Endothelial cell of umbilical vein (primary cell): ENCODE results near the gene SOX13. TPM values are rescaled to one million over a fixed set of nuclear protein-coding genes. Genes with fewer than 3 reads are reported as not detected.

Source experiments
- BruUV-seq: library from RNA; stranded (reverse); fragments of 400-500 nt; replicated peaks from 2 replicates; lab custom pipeline; 2021; lab: Mats Ljungman, UMichigan
- CTCF ChIA-PET: fragments of 300-600, 350-600 bp; sonication (Branson Sonifier 250); formaldehyde crosslinking; loops from one replicate; lab custom pipeline; 2021; ENCODE audit warnings: antibody characterized with exemption, inconsistent platforms; lab: Charles Lee
- POLR2A ChIA-PET: fragments of 300-600, 350-600 bp; sonication (Branson Sonifier 250); formaldehyde crosslinking; loops from one replicate; lab custom pipeline; 2021; ENCODE audit warnings: antibody characterized with exemption, inconsistent platforms; lab: Charles Lee
- DNase-seq: peaks from one replicate; pipeline ENCODE4 v3.0.0-alpha.2; 2011; ENCODE audit warnings: low read depth, low spot score
- FAIRE-seq: peaks from 2 replicates; lab custom pipeline; 2011; peaks lifted over from hg19 to GRCh38; lab: Jason Lieb, UNC
- H2AFZ ChIP-seq: 2 replicates; pipeline ENCODE4 v1.6.0; 2012; ENCODE audit warnings: low read depth, low read length, control low read depth, inconsistent platforms
- H3K27ac ChIP-seq: 2 replicates; pipeline ENCODE4 v1.5.1; 2011; ENCODE audit warnings: low read depth, mild to moderate bottlenecking, control low read depth, low read length, moderate library complexity; ENCODE audit not compliant: insufficient read depth
- H3K27me3 ChIP-seq, 2 experiments: 2 replicates each; pipeline versions ENCODE4 v1.6.0 to v1.6.1; 2011; ENCODE audit warnings: low read length in 2 of 2, mixed read lengths in 1 of 2; ENCODE audit not compliant: control insufficient read depth in 2 of 2, insufficient read depth in 2 of 2
- H3K36me3 ChIP-seq, 2 experiments: 2 replicates in 1 of 2; 3 replicates in 1 of 2; pipeline ENCODE4 v1.5.1; 2011; ENCODE audit warnings: low read length in 2 of 2, mild to moderate bottlenecking in 1 of 2, moderate library complexity in 1 of 2; ENCODE audit not compliant: control insufficient read depth in 2 of 2, insufficient read depth in 2 of 2; ENCODE audit errors: extremely low read depth in 1 of 2
- H3K4me1 ChIP-seq: 3 replicates; pipeline ENCODE4 v1.5.1; 2011; ENCODE audit warnings: mild to moderate bottlenecking, low read length; ENCODE audit not compliant: control insufficient read depth, insufficient read depth; ENCODE audit errors: extremely low read depth
- H3K4me2 ChIP-seq: 2 replicates; pipeline ENCODE4 v1.6.1; 2011; ENCODE audit warnings: low read length, control low read depth, mixed read lengths; ENCODE audit not compliant: insufficient read depth
- H3K4me3 ChIP-seq, 3 experiments: fragments of 200-600 bp in 1 of 3; sonication (generic), shearing (Covaris generic) in 1 of 3; replicated peaks in 1 of 3; 2 replicates each; pipeline ENCODE4 v1.5.1; 2011 to 2016; ENCODE audit warnings: control low read depth in 3 of 3, low read length in 3 of 3, mild to moderate bottlenecking in 2 of 3, inconsistent platforms in 1 of 3, low read depth in 1 of 3, moderate library complexity in 1 of 3; ENCODE audit not compliant: insufficient read depth in 1 of 3
- H3K79me2 ChIP-seq: 2 replicates; pipeline ENCODE4 v1.6.0; 2012; ENCODE audit warnings: low read length, inconsistent platforms; ENCODE audit not compliant: control insufficient read depth, insufficient read depth
- H3K9ac ChIP-seq: replicated peaks from 2 replicates; pipeline ENCODE3; 2011; ENCODE audit warnings: low read length, control low read depth; ENCODE audit not compliant: insufficient read depth; ENCODE audit errors: extremely low read depth
- H3K9me1 ChIP-seq: replicated peaks from 3 replicates; pipeline ENCODE4 v1.6.0; 2011; ENCODE audit warnings: mild to moderate bottlenecking, low read length; ENCODE audit not compliant: control insufficient read depth, insufficient read depth; ENCODE audit errors: extremely low read depth
- H3K9me3 ChIP-seq: replicated peaks from 2 replicates; pipeline ENCODE4 v1.5.1; 2012; ENCODE audit warnings: low read length, inconsistent platforms; ENCODE audit not compliant: control insufficient read depth, insufficient read depth
- H4K20me1 ChIP-seq: replicated peaks from 2 replicates; pipeline ENCODE3; 2011; ENCODE audit warnings: mild to moderate bottlenecking, low read length; ENCODE audit not compliant: control insufficient read depth, insufficient read depth; ENCODE audit errors: extremely low read depth
- EZH2 ChIP-seq: IDR thresholded peaks from 2 replicates; pipeline ENCODE4 v1.6.1; 2012; ENCODE audit warnings: borderline replicate concordance, low read depth, mild to moderate bottlenecking, moderate library complexity, low read length, inconsistent platforms; ENCODE audit not compliant: severe bottlenecking
- FOS ChIP-seq: IDR thresholded peaks from 2 replicates; pipeline ENCODE4 v1.6.1; 2011; ENCODE audit warnings: mild to moderate bottlenecking, low read length, moderate library complexity, borderline replicate concordance; ENCODE audit not compliant: insufficient read depth
- GATA2 ChIP-seq: IDR thresholded peaks from 2 replicates; pipeline ENCODE4 v1.7.0; 2011; ENCODE audit warnings: low read depth, mild to moderate bottlenecking, moderate library complexity, mixed read lengths, low read length; ENCODE audit not compliant: insufficient read length, insufficient read depth
- JUN ChIP-seq: IDR thresholded peaks from 2 replicates; pipeline ENCODE4 v1.6.1; 2011; ENCODE audit warnings: borderline replicate concordance, low read depth; ENCODE audit not compliant: insufficient read length, insufficient read depth
- MYC ChIP-seq: IDR thresholded peaks from one replicate; pipeline ENCODE4 v1.6.1; 2011; ENCODE audit warnings: mild to moderate bottlenecking, low read depth, low read length
- POLR2A ChIP-seq: IDR thresholded peaks from 2 replicates; pipeline ENCODE4 v1.6.1; 2012; ENCODE audit warnings: low read depth, mild to moderate bottlenecking, control low read depth, low read length
- POLR2AphosphoS5 ChIP-seq: IDR thresholded peaks from 2 replicates; pipeline ENCODE4 v1.6.1; 2012; ENCODE audit warnings: low read depth, mild to moderate bottlenecking, control low read depth, low read length, moderate library complexity; ENCODE audit not compliant: insufficient read depth
- dilution Hi-C: fragments of 300-500 bp; cut with MboI; formaldehyde crosslinking; loops from one replicate; pipeline ENCODE4 v1.15.0; 2019; ENCODE audit warnings: low sequenced_read_pairs; ENCODE audit not compliant: extremely low pct_ligation_motif_present
- intact Hi-C: fragments of 100-400 bp; cut with micrococcal nuclease; formaldehyde crosslinking; loops from one replicate; pipeline ENCODE4 v1.10.0; 2022
- polyA plus RNA-seq, 4 experiments: library from polyadenylated mRNA; depleted of rRNA in 3 of 4; stranded (reverse) in 3 of 4; unstranded in 1 of 4; fragments of >200 nt; gene quantifications; 2 replicates each; pipeline versions ENCODE4 v1.2.1 to v1.2.3, GENCODE V29; 2011 to 2012; ENCODE audit warnings: missing spikeins in 1 of 4
- total RNA-seq: library from RNA; stranded (reverse); gene quantifications from 2 replicates; pipeline ENCODE4 v1.2.3, GENCODE V29; 2021
- TF ChIP-seq, protein P1 (sequence below), 2 donors: IDR thresholded peaks; 1 replicate in 1 of 2; 2 replicates in 1 of 2; pipeline ENCODE4 v1.5.1; 2011; ENCODE audit warnings: low read length in 2 of 2, mild to moderate bottlenecking in 2 of 2, moderate library complexity in 2 of 2, control low read depth in 1 of 2, inconsistent platforms in 1 of 2, low read depth in 1 of 2; ENCODE audit not compliant: insufficient read depth in 1 of 2; ENCODE audit errors: extremely low read depth in 1 of 2
- TF ChIP-seq, protein P2 (sequence below): IDR thresholded peaks from 2 replicates; pipeline ENCODE4 v1.6.1; 2011; ENCODE audit not compliant: insufficient read depth, insufficient read length

SOX13 gene
- total and polyA plus RNA-seq, 2 donors (not counting 3 experiments of a cell fraction or from before 2014, with no cell fraction given), result 40.8 to 57.7 TPM

DNA sequence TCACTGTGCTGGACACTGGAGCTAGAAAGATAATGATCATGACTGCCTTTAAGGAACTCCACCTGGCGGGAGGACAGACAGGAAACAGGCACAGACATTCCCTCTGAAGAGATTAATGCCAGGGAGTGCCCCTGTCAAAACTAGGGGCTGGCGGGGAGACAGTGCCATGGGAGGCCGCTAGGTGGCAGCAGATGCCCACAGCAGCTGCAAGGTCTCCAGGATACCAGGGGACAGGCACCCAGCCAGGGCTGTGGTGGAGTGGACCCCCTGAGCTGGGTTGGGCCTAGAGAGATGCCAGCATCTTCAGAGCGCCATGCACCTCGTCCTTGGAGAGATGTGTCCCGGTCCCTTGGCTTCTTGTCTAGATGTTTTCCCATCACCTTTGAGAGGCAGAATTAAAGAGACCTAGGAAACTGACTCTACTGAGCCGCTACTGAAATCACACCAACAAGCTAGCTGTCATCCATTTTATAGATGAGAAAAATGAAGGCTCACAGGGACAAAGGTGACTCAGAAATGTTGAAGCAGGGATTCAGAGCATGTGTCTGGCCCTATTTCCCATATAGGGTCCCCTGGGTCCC lies 89.7 kb downstream of the SOX13 start:
- dilution Hi-C loops (loop anchor here (25.0 kb wide), 1 partner anchor 175 kb away; no protein-coding TSS in a partner anchor), intact Hi-C loops (loop anchor here (1.0 to 2.0 kb wide), 7 partner anchors 36 to 341 kb away; partner anchors contain the start of gene SNRPE)
- H3K79me2 ChIP-seq, result no peaks in the 10 kb centered on the region
- peaks cover 0 to 2% of the 10 kb centered on the region in 2 experiments for H3K27me3 ChIP-seq
- H3K9me1 ChIP-seq, result no peaks in the 10 kb centered on the region
- FAIRE-seq (peak; percentile 96), DNase-seq (peak; percentile 68)
- H3K4me2 ChIP-seq, result no peak overlapping the region
- H4K20me1 ChIP-seq, result no peaks in the 10 kb centered on the region
- ChIA-PET CTCF (interaction anchor here (0.6 to 26.7 kb wide), 36 partner anchors 8 to 645 kb away, joined by 3 to 770 read pairs (median 6); partner anchors contain the start of genes ETNK2, GOLT1A and PLEKHA6), POLR2A (interaction anchor here (0.7 to 1.0 kb wide), 2 partner anchors 13 to 44 kb away, joined by 3 read pairs; no protein-coding TSS in a partner anchor)
- TF ChIP-seq, protein P1, sequence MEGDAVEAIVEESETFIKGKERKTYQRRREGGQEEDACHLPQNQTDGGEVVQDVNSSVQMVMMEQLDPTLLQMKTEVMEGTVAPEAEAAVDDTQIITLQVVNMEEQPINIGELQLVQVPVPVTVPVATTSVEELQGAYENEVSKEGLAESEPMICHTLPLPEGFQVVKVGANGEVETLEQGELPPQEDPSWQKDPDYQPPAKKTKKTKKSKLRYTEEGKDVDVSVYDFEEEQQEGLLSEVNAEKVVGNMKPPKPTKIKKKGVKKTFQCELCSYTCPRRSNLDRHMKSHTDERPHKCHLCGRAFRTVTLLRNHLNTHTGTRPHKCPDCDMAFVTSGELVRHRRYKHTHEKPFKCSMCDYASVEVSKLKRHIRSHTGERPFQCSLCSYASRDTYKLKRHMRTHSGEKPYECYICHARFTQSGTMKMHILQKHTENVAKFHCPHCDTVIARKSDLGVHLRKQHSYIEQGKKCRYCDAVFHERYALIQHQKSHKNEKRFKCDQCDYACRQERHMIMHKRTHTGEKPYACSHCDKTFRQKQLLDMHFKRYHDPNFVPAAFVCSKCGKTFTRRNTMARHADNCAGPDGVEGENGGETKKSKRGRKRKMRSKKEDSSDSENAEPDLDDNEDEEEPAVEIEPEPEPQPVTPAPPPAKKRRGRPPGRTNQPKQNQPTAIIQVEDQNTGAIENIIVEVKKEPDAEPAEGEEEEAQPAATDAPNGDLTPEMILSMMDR (IDR thresholded peaks at IDR 0.05; ENCODE audit: extremely low read depth in 1 of 2, insufficient read depth in 1 of 2, low read depth in 1 of 2, low read length in 2 of 2), result peak; percentile 98
- TF ChIP-seq POLR2AphosphoS5, result no peak
- no peak overlapping the region for H3K27ac ChIP-seq
- no peaks in the 10 kb centered on the region for H3K9me3 ChIP-seq
- no peaks in the 10 kb centered on the region for H3K36me3 ChIP-seq
- no TSS peak for BruUV-seq
- no peak overlapping the region for H3K9ac ChIP-seq
- H3K4me1 ChIP-seq, result peaks cover 3% of the 10 kb centered on the region
- H3K4me3 ChIP-seq, result no peak overlapping the region
- H2AFZ ChIP-seq, result peak overlapping the region; percentile 3

DNA sequence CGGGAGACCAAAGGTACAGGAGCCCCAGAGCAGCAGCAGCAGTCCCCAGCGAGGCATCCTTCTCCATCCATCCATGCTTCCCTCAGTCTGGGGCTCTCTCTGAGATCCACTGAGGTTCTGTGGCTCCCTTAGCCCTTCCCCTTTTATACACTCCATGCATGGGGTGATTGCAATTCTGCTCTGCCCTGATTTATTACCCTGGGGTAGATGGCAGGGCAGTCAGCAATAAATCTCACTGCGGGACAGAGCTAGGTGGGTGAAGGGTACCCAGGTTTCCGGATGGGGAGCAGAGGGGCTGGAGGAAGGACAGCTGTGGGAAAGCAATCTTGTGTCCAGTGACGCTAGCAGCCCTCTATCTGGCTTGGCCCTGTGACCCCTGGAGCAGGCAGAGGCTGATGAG lies 93.3 kb downstream of the SOX13 start, which contains the start of gene REN:
Gene REN (minus strand): TSS at position 119 of the 400 bp plus-strand sequence. CDS start 44 bp downstream, at position 75.
- ChIA-PET CTCF (interaction anchor here (0.8 to 26.7 kb wide), 7 partner anchors 36 to 337 kb away, joined by 3 to 770 read pairs (median 19); partner anchors contain the start of genes GOLT1A and PLEKHA6), POLR2A (no interaction called here)
- H4K20me1 ChIP-seq, result no peaks in the 10 kb centered on the region
- H3K4me3 ChIP-seq, result no peak within 1 kb of the TSS
- no peak within 1 kb of the TSS for H3K9ac ChIP-seq
- peaks cover 3% of the 10 kb centered on the region for H3K4me1 ChIP-seq
- no peak within 1 kb of the TSS for H2AFZ ChIP-seq
- H3K27me3 ChIP-seq, result no peaks in the 10 kb centered on the region
- intact Hi-C loops (no loop called here), dilution Hi-C loops (loop anchor here (25.0 kb wide), 1 partner anchor 171 kb away; no protein-coding TSS in a partner anchor)
- FAIRE-seq (no peak), DNase-seq (no peak)
- H3K79me2 ChIP-seq, result no peaks in the 10 kb centered on the region
- peaks cover 3% of the 10 kb centered on the region for H3K9me3 ChIP-seq
- H3K27ac ChIP-seq, result no peak within 1 kb of the TSS
- no TSS peak for BruUV-seq
- H3K9me1 ChIP-seq, result no peaks in the 10 kb centered on the region
- TF ChIP-seq, protein P1 (IDR thresholded peaks at IDR 0.05; ENCODE audit: extremely low read depth in 1 of 2, insufficient read depth in 1 of 2, low read depth in 1 of 2, low read length in 2 of 2), result no peak
- TF ChIP-seq JUN, result no peak
- no peak for TF ChIP-seq POLR2A
- no peak for TF ChIP-seq POLR2AphosphoS5
- TF ChIP-seq FOS, result no peak
- no peak for TF ChIP-seq EZH2
- TF ChIP-seq, protein P2, sequence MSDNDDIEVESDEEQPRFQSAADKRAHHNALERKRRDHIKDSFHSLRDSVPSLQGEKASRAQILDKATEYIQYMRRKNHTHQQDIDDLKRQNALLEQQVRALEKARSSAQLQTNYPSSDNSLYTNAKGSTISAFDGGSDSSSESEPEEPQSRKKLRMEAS, result no peak
- TF ChIP-seq GATA2, result no peak
- no peak for TF ChIP-seq MYC
- H3K4me2 ChIP-seq, result no peak within 1 kb of the TSS
- no peaks in the 10 kb centered on the region for H3K36me3 ChIP-seq
